GM19099 (cell line): ENCODE measurements around the gene BCAN.

Experiments used
- POLR2A ChIP-seq: IDR thresholded peaks from 3 replicates; pipeline ENCODE4 v1.6.1; 2011; ENCODE audit warnings: low read depth; ENCODE audit not compliant: insufficient read length; ENCODE audit errors: extremely low read depth

Gene BCAN

GRCh38 chr1:156629823-156630449, 12.0 kb upstream of the BCAN start:
- TF ChIP-seq POLR2A = no peak

- no peak for TF ChIP-seq POLR2A
Measured at GRCh38 chr1:156632355-156632754, 9.6 kb upstream of the BCAN start.

GRCh38 chr1:156638189-156638985, 3.5 kb upstream of the BCAN start:
- no peak for TF ChIP-seq POLR2A

GRCh38 chr1:156639601-156640101, 2.3 kb upstream of the BCAN start:
- no peak for TF ChIP-seq POLR2A

- TF ChIP-seq POLR2A = no peak
Measured at GRCh38 chr1:156640842-156641706, 843 bp upstream of the BCAN start.

- no peak for TF ChIP-seq POLR2A
Measured at GRCh38 chr1:156642265-156643048, 540 bp downstream of the BCAN start.

GRCh38 chr1:156643049-156643777, 1.3 kb downstream of the BCAN start:
- no peak for TF ChIP-seq POLR2A

- no peak for TF ChIP-seq POLR2A
Measured at GRCh38 chr1:156643778-156644092, 1.8 kb downstream of the BCAN start.

- no peak for TF ChIP-seq POLR2A
Measured at GRCh38 chr1:156644146-156644545, 2.2 kb downstream of the BCAN start.

GRCh38 chr1:156644640-156645039, 2.7 kb downstream of the BCAN start:
- no peak for TF ChIP-seq POLR2A

GRCh38 chr1:156645056-156645455, 3.1 kb downstream of the BCAN start:
- TF ChIP-seq POLR2A = no peak

GRCh38 chr1:156645666-156646065, 3.7 kb downstream of the BCAN start:
- no peak for TF ChIP-seq POLR2A

GRCh38 chr1:156646738-156647211, 4.9 kb downstream of the BCAN start:
- no peak for TF ChIP-seq POLR2A

- TF ChIP-seq POLR2A = no peak
Measured at GRCh38 chr1:156647351-156647750, 5.4 kb downstream of the BCAN start.
